SK-N-SH (cell line): ENCODE measurements around the gene CCDC188.

Source experiments
- CTCF ChIP-seq: fragments of 200-600 bp; sonication (generic); IDR thresholded peaks from 2 replicates; pipeline ENCODE4 v1.6.1; 2017; ENCODE audit warnings: antibody characterized with exemption, mild to moderate bottlenecking, moderate library complexity
- POLR2AphosphoS5 ChIP-seq: IDR thresholded peaks from 2 replicates; pipeline ENCODE4 v1.6.1; 2012; ENCODE audit warnings: low read depth, low read length

DNA sequence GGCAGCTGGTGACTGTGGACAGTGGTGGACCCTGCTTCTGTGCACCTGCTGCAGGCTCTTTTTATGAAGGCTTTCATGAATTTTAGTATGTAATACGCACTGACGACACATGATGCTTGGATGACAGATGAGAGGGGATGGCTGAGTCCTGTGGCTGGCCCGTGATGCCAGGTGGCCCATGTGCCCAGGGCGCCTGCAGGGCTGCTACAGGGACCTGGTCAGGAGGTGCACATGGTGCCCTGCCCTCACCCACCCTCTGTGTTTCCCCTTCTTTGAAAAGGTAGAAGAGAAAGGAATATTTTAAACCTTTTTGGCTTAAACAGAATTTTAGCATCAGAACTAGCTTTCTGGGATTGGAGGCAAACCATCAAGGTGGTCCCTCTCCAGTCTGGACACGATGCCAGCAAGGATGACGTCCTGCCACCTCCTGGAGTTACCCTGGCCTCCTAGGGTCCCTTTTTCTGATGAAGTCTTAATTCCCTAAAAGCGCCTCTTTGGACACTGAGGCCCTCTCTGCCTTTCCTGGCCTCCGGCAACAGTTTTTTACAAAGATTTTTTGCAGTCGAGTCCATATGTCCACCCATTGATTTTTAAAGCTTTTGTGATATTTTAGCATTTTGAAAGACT is 40.4 kb downstream of the CCDC188 start:
- TF ChIP-seq CTCF (no peak), POLR2AphosphoS5 (no peak)
